H1 (cell line): ENCODE results near the gene SF3B3. TPM values are rescaled to one million over a fixed set of nuclear protein-coding genes. Genes with fewer than 3 reads are reported as not detected.
A peak's percentile ranks its signal among the peaks of the same experiment; 100 is the strongest.

ENCODE experiments used
- CTCF ChIA-PET: fragments of 300-600 bp; sonication (Branson Sonifier 250); formaldehyde crosslinking; loops from one replicate; lab custom pipeline; 2021; ENCODE audit not compliant: partially characterized antibody; lab: Charles Lee
- POLR2A ChIA-PET: fragments of 300-600 bp; sonication (Branson Sonifier 250); formaldehyde crosslinking; loops from one replicate; lab custom pipeline; 2021; ENCODE audit warnings: inconsistent platforms; ENCODE audit not compliant: partially characterized antibody; lab: Charles Lee
- DNase-seq, 2 experiments: peaks; one replicate each; pipeline versions ENCODE4 v3.0.0 to v3.0.0-alpha.2; 2010 to 2022; ENCODE audit warnings: low spot score in 2 of 2, low read depth in 1 of 2, mixed read lengths in 1 of 2
- FAIRE-seq: peaks from 2 replicates; lab custom pipeline; 2011; peaks lifted over from hg19 to GRCh38; lab: Jason Lieb, UNC
- H2AFZ ChIP-seq: 2 replicates; pipeline ENCODE4 v1.8.1; 2012; ENCODE audit warnings: low read length, inconsistent platforms
- H2AK5ac ChIP-seq: 2 replicates; pipeline ENCODE4 v1.6.1; 2013; ENCODE audit warnings: low read depth, low read length
- H2BK120ac ChIP-seq: replicated peaks from 2 replicates; pipeline ENCODE3; 2013; ENCODE audit warnings: low read depth, low read length, inconsistent platforms
- H2BK12ac ChIP-seq: 2 replicates; pipeline ENCODE4 v1.6.1; 2013; ENCODE audit warnings: low read depth, low read length
- H2BK15ac ChIP-seq: 2 replicates; pipeline ENCODE4 v1.6.1; 2013; ENCODE audit warnings: low read length
- H2BK20ac ChIP-seq: 2 replicates; pipeline ENCODE4 v1.6.1; 2013; ENCODE audit warnings: low read length
- H2BK5ac ChIP-seq: 2 replicates; pipeline ENCODE4 v1.6.1; 2013; ENCODE audit warnings: low read depth, low read length
- H3K14ac ChIP-seq: 2 replicates; pipeline ENCODE4 v1.6.1; 2013; ENCODE audit warnings: inconsistent platforms; ENCODE audit not compliant: insufficient read length
- H3K18ac ChIP-seq: 2 replicates; pipeline ENCODE4 v1.6.1; 2013; ENCODE audit warnings: low read length; ENCODE audit errors: extremely low read depth
- H3K23ac ChIP-seq: 2 replicates; pipeline ENCODE4 v1.6.1; 2013; ENCODE audit warnings: inconsistent platforms; ENCODE audit not compliant: insufficient read length
- H3K23me2 ChIP-seq: 2 replicates; pipeline ENCODE4 v1.6.1; 2013; ENCODE audit warnings: low read depth, low read length
- H3K27ac ChIP-seq: 2 replicates; pipeline ENCODE4 v1.6.1; 2011; ENCODE audit warnings: low read depth, low read length, inconsistent platforms
- H3K27me3 ChIP-seq, 4 experiments: replicated peaks in 1 of 4; 1 replicate in 1 of 4; 2 replicates in 3 of 4; pipeline versions ENCODE4 v1.6.1 to v1.8.1; 2011 to 2013; ENCODE audit warnings: low read length in 3 of 4, mild to moderate bottlenecking in 3 of 4, inconsistent platforms in 2 of 4, mixed read lengths in 2 of 4, moderate library complexity in 1 of 4; ENCODE audit not compliant: control insufficient read depth in 3 of 4, insufficient read depth in 3 of 4; ENCODE audit errors: extremely low read depth in 1 of 4
- H3K36me3 ChIP-seq, 4 experiments: 2 replicates each; pipeline versions ENCODE4 v1.6.1 to v1.8.1; 2011 to 2013; ENCODE audit warnings: mild to moderate bottlenecking in 4 of 4, low read length in 3 of 4, moderate library complexity in 2 of 4, control low read depth in 1 of 4, inconsistent platforms in 1 of 4; ENCODE audit not compliant: insufficient read depth in 4 of 4, control insufficient read depth in 2 of 4
- H3K4ac ChIP-seq: replicated peaks from 2 replicates; pipeline ENCODE3; 2013; ENCODE audit warnings: low read length, low read depth, mixed read lengths, inconsistent platforms; ENCODE audit not compliant: insufficient read length
- H3K4me1 ChIP-seq, 4 experiments: replicated peaks in 1 of 4; 1 replicate in 1 of 4; 2 replicates in 3 of 4; pipeline versions ENCODE4 v1.6.1 to v1.8.1; 2011 to 2013; ENCODE audit warnings: low read length in 3 of 4, inconsistent platforms in 2 of 4, mixed read lengths in 1 of 4; ENCODE audit not compliant: insufficient read depth in 4 of 4, control insufficient read depth in 3 of 4
- H3K4me2 ChIP-seq, 2 experiments: 2 replicates each; pipeline versions ENCODE4 v1.6.1 to v1.8.1; 2011 to 2013; ENCODE audit warnings: low read depth in 2 of 2, low read length in 2 of 2, control low read depth in 1 of 2, inconsistent platforms in 1 of 2, mild to moderate bottlenecking in 1 of 2; ENCODE audit not compliant: insufficient read depth in 1 of 2
- H3K4me3 ChIP-seq, 4 experiments: fragments of 200-600, 300-600 bp in 1 of 4; sonication (generic), shearing (Covaris generic), sonication (Bioruptor Twin) in 1 of 4; 2 replicates each; pipeline versions ENCODE4 v1.5.1 to v1.8.1; 2011 to 2016; ENCODE audit warnings: low read length in 4 of 4, low read depth in 3 of 4, control low read depth in 2 of 4, inconsistent platforms in 2 of 4, mild to moderate bottlenecking in 2 of 4, mixed read lengths in 1 of 4, moderate library complexity in 1 of 4; ENCODE audit not compliant: insufficient read depth in 2 of 4; ENCODE audit errors: extremely low read depth in 1 of 4
- H3K56ac ChIP-seq: replicated peaks from 2 replicates; pipeline ENCODE3; 2013; ENCODE audit warnings: low read depth, mild to moderate bottlenecking, mixed read lengths, low read length, inconsistent platforms; ENCODE audit not compliant: insufficient read length
- H3K79me1 ChIP-seq: 2 replicates; pipeline ENCODE4 v1.6.1; 2013; ENCODE audit warnings: low read depth, low read length, control low read depth
- H3K79me2 ChIP-seq, 2 experiments: 2 replicates each; pipeline versions ENCODE4 v1.6.1 to v1.8.1; 2012 to 2013; ENCODE audit warnings: low read length in 2 of 2, mild to moderate bottlenecking in 2 of 2, inconsistent platforms in 1 of 2; ENCODE audit not compliant: insufficient read depth in 2 of 2, control insufficient read depth in 1 of 2
- H3K9ac ChIP-seq, 4 experiments: replicated peaks in 1 of 4; 1 replicate in 1 of 4; 2 replicates in 3 of 4; pipeline versions ENCODE4 v1.6.1 to v1.8.1; 2011 to 2013; ENCODE audit warnings: low read depth in 3 of 4, low read length in 3 of 4, control low read depth in 2 of 4, mild to moderate bottlenecking in 2 of 4, moderate library complexity in 2 of 4, inconsistent platforms in 1 of 4; ENCODE audit errors: extremely low read depth in 1 of 4
- H3K9me3 ChIP-seq, 2 experiments: 2 replicates each; pipeline versions ENCODE4 v1.6.1 to v1.8.1; 2012 to 2013; ENCODE audit warnings: mild to moderate bottlenecking in 2 of 2, moderate library complexity in 2 of 2, control low read depth in 1 of 2, inconsistent platforms in 1 of 2, low read depth in 1 of 2, low read length in 1 of 2, mixed read lengths in 1 of 2; ENCODE audit not compliant: insufficient read depth in 2 of 2
- H4K20me1 ChIP-seq, 2 experiments: replicated peaks in 1 of 2; 2 replicates each; pipeline versions ENCODE3 to v1.8.1; 2011 to 2013; ENCODE audit warnings: inconsistent platforms in 2 of 2, low read length in 2 of 2, mild to moderate bottlenecking in 1 of 2; ENCODE audit not compliant: insufficient read depth in 2 of 2, control insufficient read depth in 1 of 2
- H4K5ac ChIP-seq: 2 replicates; pipeline ENCODE4 v1.6.1; 2013; ENCODE audit warnings: low read length, low read depth, mixed read lengths, inconsistent platforms; ENCODE audit not compliant: insufficient read length
- H4K8ac ChIP-seq: 2 replicates; pipeline ENCODE4 v1.8.0; 2013; ENCODE audit warnings: mild to moderate bottlenecking, moderate library complexity, low read length, inconsistent platforms; ENCODE audit not compliant: insufficient read depth; ENCODE audit errors: extremely low read depth
- H4K91ac ChIP-seq: replicated peaks from 2 replicates; pipeline ENCODE3; 2013; ENCODE audit warnings: low read length, mixed read lengths, inconsistent platforms; ENCODE audit not compliant: insufficient read length
- BACH1 ChIP-seq: IDR thresholded peaks from 2 replicates; pipeline ENCODE4 v1.6.1; 2012; ENCODE audit warnings: low read length, improper control_type of control experiment
- CHD2 ChIP-seq: IDR thresholded peaks from 2 replicates; pipeline ENCODE4 v1.6.1; 2012; ENCODE audit warnings: low read length, improper control_type of control experiment
- FOSL1 ChIP-seq: IDR thresholded peaks from 2 replicates; pipeline ENCODE4 v1.6.1; 2011; ENCODE audit warnings: mild to moderate bottlenecking, low read depth, low read length, moderate library complexity; ENCODE audit not compliant: insufficient read depth
- POLR2A ChIP-seq, 2 experiments: IDR thresholded peaks; 1 replicate in 1 of 2; 2 replicates in 1 of 2; pipeline ENCODE4 v1.6.1; 2011; ENCODE audit warnings: low read depth in 2 of 2, low read length in 2 of 2, mild to moderate bottlenecking in 2 of 2; ENCODE audit errors: control extremely low read depth in 1 of 2
- POLR2AphosphoS5 ChIP-seq: IDR thresholded peaks from 2 replicates; pipeline ENCODE4 v1.6.1; 2011; ENCODE audit warnings: low read depth, low read length
- RBBP5 ChIP-seq: IDR thresholded peaks from 2 replicates; pipeline ENCODE4 v1.7.1; 2012; ENCODE audit warnings: low read depth, mild to moderate bottlenecking, inconsistent platforms, low read length, moderate library complexity, borderline replicate concordance
- SIX5 ChIP-seq: IDR thresholded peaks from 2 replicates; pipeline ENCODE4 v1.6.1; 2011; ENCODE audit warnings: mild to moderate bottlenecking, low read depth, low read length
- SP2 ChIP-seq: IDR thresholded peaks from 2 replicates; pipeline ENCODE4 v1.6.1; 2012; ENCODE audit warnings: mild to moderate bottlenecking, low read length, inconsistent platforms
- YY1 ChIP-seq: IDR thresholded peaks from 2 replicates; pipeline ENCODE4 v1.6.1; 2011; ENCODE audit warnings: low read depth, mild to moderate bottlenecking, low read length
- WGBS, 2 experiments: shearing (Covaris generic) in 1 of 2; methylation state at CpG; one replicate each; pipeline versions ENCODE4 v1.1.6 to v1.1.7; 2013 to 2015; ENCODE audit warnings: low lambda C conversion rate in 2 of 2, mixed read lengths in 2 of 2, inconsistent platforms in 1 of 2, low coverage in 1 of 2, missing lambda C conversion rate in 1 of 2; ENCODE audit not compliant: insufficient replicate concordance in 2 of 2, insufficient coverage in 1 of 2, insufficient read length in 1 of 2; ENCODE audit errors: extremely low coverage in 1 of 2, missing lambda C conversion rate in 1 of 2; 5-methylcytosine and 5-hydroxymethylcytosine counted together
- polyA plus RNA-seq, 7 experiments: library from polyadenylated mRNA; depleted of rRNA in 3 of 7; stranded (reverse) in 5 of 7; unstranded in 2 of 7; fragments of >200 nt in 5 of 7; fragments of 200-250 nt in 2 of 7; gene quantifications; 1 replicate in 5 of 7; 2 replicates in 1 of 7; 4 replicates in 1 of 7; pipeline versions ENCODE4 v1.2.1 to v1.2.3, GENCODE V29; 2011 to 2013; ENCODE audit warnings: missing spikeins in 2 of 7, mixed read lengths in 2 of 7
- total RNA-seq: library from RNA; stranded (reverse); fragmentation: NEBNext Ultra II Directional; extraction: Animal tissue kit (Norgen Biotek cat#: 25700); gene quantifications from 2 replicates; pipeline ENCODE4 v1.2.1, GENCODE V29; 2021

The SF3B3 gene
- total and polyA plus RNA-seq, 2 of the 8 experiments (the other 6 are each of a cell fraction or from before 2014, with no cell fraction given): 241 to 521 TPM

- Histone ChIP-seq H3K27me3 (no peaks in the 10 kb centered on the region), H3K4me1 (no peaks in the 10 kb centered on the region; a peak in 2 of 7 replicates), H3K14ac (no peak overlapping the region), H2AK5ac (no peak overlapping the region), H2BK20ac (no peak overlapping the region), H4K8ac (no peak overlapping the region), H3K23me2 (no peaks in the 10 kb centered on the region), H3K9me3 (no peaks in the 10 kb centered on the region), H3K36me3 (peaks cover 2 to 15% (median 8%) of the 10 kb centered on the region in 4 experiments; a peak in 6 of 8 replicates), H3K4ac (no peak overlapping the region), H2BK15ac (no peak overlapping the region), H4K20me1 (peaks cover 0 to 2% of the 10 kb centered on the region in 2 experiments), H3K79me2 (peaks cover 0 to 11% of the 10 kb centered on the region in 2 experiments; a peak in 2 of 4 replicates), H3K79me1 (no peaks in the 10 kb centered on the region; the same call in 1 of the 2 replicates), H3K23ac (no peak overlapping the region), H4K5ac (no peak overlapping the region), H3K27ac (no peak overlapping the region), H3K18ac (no peak overlapping the region), H3K56ac (no peak overlapping the region), H4K91ac (no peak overlapping the region), H2BK12ac (no peak overlapping the region), H3K4me2 (no peak overlapping the region), H3K4me3 (no peak overlapping the region), H2BK5ac (no peak overlapping the region), H3K9ac (no peak overlapping the region), H2BK120ac (no peak overlapping the region), H2AFZ (no peak overlapping the region)
- TF ChIP-seq RBBP5 (no peak), SIX5 (no peak), CHD2 (no peak), BACH1 (no peak), FOSL1 (no peak), YY1 (no peak), POLR2A (IDR thresholded peaks at IDR 0.05; ENCODE audit: control extremely low read depth in 1 of 2, low read depth in 2 of 2, low read length in 2 of 2) (peak in 1 of 2 experiments; percentile 53; a peak in 1 of 3 replicates), POLR2AphosphoS5 (peak; percentile 12; the same call in 1 of the 2 replicates), SP2 (no peak)
- WGBS, 2 experiments: 91% methylated on average over 5 of the region's 5 CpGs; no CpG with 5 or more reads in 1 of the 2 experiments
- ChIA-PET POLR2A (interaction anchor here (0.5 to 8.7 kb wide), 23 partner anchors 9 to 221 kb away, joined by 3 to 75 read pairs (median 5); partner anchors contain the start of genes COG4, IL34 and SF3B3), CTCF (interaction anchor here (1.5 to 2.5 kb wide), 4 partner anchors 25 to 156 kb away, joined by 4 to 14 read pairs (median 7); no protein-coding TSS in a partner anchor)
- FAIRE-seq (no peak), DNase-seq (no peak)
These were observed 90.8 kb downstream of the SF3B3 start for GRCh38 chr16:70614208-70614951.
